Hematopoietic multipotent progenitor cell treated with erythropoietin and hydrocortisone succinate and interleukin-3 and kit ligand, for 15 days (in vitro differentiated cells): ENCODE data around the gene ATF1.
"Not testable (repeated sequence)": the region's sequence is repeated elsewhere in the genome, so short reads cannot be mapped to it uniquely, and the experiment has no call there.

Experiments used
- DNase-seq: peaks from one replicate; pipeline ENCODE4 v3.0.0-alpha.2; 2015; ENCODE audit warnings: low spot score

ATF1 gene

GRCh38 chr12:50862316-50862715 is 98.4 kb downstream of the ATF1 start:
- DNase-seq = no peak

- DNase-seq = no peak
These were observed 101.4 kb downstream of the ATF1 start for GRCh38 chr12:50865266-50865665.

GRCh38 chr12:50868881-50869280 is 105.0 kb downstream of the ATF1 start:
- not testable (repeated sequence) for DNase-seq
